GM03348 (cell line): ENCODE measurements around the gene GNPTG.
A peak's percentile ranks its signal among the peaks of the same experiment; 100 is the strongest.
"Not testable (repeated sequence)": the region's sequence is repeated elsewhere in the genome, so short reads cannot be mapped to it uniquely, and the experiment has no call there.

Source experiments
- DNase-seq: peaks from one replicate; pipeline ENCODE4 v3.0.0; 2012; ENCODE audit warnings: low spot score

The GNPTG gene

GRCh38 chr16:1319041-1319440 lies 32.7 kb upstream of the GNPTG start:
- DNase-seq = no peak

- no peak for DNase-seq
These were observed 31.6 kb upstream of the GNPTG start for GRCh38 chr16:1320097-1320496.

GRCh38 chr16:1320658-1321240 lies 31.0 kb upstream of the GNPTG start:
- DNase-seq = no peak

DNA sequence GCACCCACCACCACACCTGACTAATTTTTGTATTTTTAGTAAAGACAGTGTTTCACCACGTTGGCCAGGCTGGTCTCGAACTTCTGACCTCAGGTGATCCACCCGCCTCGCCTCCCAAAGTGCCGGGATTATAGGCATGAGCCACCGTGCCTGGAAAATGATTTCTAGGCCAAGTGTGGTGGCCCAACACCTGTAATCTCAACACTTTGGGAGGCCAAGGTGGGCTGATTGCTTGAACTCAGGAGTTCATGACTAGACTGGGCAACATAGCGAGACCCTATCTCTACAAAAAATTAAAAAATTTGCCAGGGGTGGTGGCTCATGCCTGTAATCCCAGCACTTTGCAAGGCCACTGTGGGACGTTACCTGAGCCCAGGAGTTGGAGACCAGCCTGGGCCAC lies 29.3 kb upstream of the GNPTG start:
- no peak for DNase-seq

GRCh38 chr16:1323296-1324239 lies 28.2 kb upstream of the GNPTG start:
- DNase-seq = no peak

- no peak for DNase-seq
These were observed 27.4 kb upstream of the GNPTG start for GRCh38 chr16:1324286-1324826.

- DNase-seq = no peak
These were observed 26.5 kb upstream of the GNPTG start for GRCh38 chr16:1325261-1325660.

DNA sequence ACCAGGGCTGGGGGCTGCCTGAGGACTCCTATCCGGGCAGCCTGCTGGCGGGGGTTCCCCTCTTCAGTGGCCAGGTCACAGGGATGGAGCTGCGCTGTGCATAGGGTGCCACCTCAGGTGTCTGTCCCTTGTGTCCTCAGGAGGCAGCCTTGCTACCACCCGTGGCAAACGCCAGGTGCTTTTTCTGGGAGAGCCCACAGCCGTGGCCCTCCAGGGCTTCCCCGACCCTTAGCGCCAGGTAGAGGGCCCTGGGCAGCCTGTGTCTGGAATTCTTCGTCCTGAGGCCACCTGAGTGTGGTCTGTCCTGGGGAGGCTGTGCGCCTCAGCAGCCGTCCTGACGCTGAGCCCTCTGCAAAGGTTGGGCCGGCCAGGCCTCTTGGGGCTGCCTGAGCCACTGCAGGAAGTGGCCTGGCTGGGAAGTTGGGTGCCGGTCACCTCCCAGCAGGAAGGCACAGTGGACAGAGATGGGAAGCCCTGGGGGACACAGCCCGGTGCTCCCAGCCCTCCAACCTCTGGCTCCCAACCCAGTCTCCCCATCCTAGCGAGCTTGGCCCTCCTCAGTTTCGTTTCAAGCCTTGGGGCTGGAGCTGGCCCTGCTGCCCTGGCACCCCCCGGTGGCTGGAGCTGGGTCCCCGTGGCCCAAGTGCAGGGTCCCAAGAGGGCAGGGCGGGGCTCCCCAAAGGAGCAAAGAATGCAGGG lies 25.9 kb upstream of the GNPTG start:
- DNase-seq = no peak

DNA sequence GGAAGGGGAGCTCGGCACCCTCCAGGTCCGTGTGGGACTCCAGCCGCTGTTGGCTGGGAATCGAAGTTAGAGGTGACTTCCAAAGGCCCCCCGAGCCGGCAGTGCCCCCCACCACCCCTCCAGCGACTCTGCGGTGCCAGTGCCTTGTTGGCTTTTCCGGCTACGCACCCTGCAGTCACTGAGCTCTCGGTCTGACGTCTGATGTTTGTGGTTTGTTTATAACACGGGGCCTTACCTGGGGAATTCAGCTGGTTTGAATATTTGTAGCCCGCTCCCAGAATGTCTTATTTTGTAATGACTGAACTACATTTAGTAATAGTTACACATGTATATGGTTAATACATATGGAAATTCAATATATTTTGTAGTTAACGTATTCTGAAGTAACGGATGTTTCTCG lies 25.3 kb upstream of the GNPTG start:
- DNase-seq = no peak

GRCh38 chr16:1326946-1327618 lies 24.6 kb upstream of the GNPTG start:
- no peak for DNase-seq

DNA sequence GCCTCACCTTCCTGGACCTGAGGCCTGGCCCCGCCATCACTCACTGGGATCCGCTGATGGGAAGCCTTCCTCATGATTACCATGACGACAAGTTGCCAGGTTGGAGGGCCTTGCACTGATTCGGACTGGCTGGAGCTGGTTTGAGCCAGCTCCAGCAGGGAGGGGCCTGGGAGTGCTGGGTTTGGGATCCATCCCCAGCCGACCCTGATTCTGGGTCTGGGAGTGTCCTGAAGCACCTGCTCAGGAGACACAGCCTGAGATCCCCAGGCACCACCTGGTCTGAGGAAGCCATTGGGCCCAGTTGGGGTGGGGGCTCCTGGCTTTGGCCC lies 24.1 kb upstream of the GNPTG start:
- no peak for DNase-seq

- not testable (repeated sequence) for DNase-seq
These were observed 23.6 kb upstream of the GNPTG start for GRCh38 chr16:1328136-1328535.

DNA sequence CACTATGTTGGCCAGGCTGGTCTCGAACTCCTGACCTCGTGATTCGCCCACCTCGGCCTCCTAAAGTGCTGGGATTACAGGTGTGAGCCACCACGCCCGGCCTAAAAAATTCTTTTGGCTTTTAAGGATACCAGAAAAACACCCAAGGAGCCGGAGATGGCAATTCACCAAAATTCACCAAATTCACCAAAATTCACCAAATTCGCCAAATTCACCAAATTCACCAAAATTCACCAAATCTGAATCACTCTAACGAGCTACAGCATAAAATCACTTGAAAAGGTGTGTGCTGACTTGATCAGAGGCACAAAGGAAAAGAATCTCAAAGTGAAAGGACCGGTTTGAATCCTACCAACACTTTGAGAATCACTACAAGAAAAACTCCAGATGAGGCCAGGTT lies 22.8 kb upstream of the GNPTG start:
- not testable (repeated sequence) for DNase-seq

GRCh38 chr16:1330260-1330914 lies 21.3 kb upstream of the GNPTG start:
- no peak for DNase-seq

GRCh38 chr16:1330931-1331711 lies 20.6 kb upstream of the GNPTG start:
- no peak for DNase-seq

DNA sequence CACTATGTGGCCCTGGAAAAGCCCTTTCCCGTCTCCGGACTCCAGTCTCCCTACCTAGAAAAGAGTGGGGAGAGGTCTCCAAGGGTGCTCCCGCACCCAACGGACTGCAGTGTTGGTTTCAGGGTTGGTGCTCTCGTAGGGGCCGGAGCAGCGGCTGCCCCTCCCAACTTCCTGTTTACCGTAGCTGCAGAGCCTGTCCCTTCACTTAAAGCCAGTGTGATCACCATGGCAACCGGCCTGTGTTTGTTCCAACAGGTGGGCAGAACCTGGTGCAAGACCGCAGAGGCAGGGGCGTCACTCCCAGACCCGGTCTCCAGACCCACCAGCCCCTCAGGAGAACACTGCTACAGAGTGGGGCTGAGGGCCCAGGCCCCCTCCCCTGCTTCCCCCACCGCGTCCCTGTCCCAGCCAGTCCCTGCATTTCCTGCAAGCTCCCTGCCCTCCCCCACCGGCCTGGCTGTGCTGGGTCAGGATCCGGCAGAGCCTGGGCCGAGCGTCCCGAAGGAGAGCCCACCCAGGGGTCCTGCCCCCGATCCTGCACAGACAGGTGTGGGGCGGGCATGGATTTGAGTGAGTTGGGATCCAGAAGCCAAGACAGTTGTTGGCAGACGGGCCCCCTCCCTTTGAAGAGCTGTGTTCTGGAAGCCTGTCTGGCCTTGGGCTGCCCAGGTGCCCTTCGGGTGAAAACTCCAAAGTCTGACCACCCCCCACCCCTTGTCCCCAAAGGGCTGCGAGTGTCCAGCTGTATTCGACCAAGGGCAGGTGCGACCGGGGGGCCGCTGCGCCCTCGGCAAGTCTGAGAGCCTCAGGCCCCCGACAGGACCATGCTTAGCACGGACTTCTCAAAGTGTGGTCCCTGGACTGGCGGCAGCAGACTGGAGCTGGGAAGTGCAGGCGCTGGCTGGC lies 19.8 kb upstream of the GNPTG start:
- DNase-seq = peak; percentile 43

DNA sequence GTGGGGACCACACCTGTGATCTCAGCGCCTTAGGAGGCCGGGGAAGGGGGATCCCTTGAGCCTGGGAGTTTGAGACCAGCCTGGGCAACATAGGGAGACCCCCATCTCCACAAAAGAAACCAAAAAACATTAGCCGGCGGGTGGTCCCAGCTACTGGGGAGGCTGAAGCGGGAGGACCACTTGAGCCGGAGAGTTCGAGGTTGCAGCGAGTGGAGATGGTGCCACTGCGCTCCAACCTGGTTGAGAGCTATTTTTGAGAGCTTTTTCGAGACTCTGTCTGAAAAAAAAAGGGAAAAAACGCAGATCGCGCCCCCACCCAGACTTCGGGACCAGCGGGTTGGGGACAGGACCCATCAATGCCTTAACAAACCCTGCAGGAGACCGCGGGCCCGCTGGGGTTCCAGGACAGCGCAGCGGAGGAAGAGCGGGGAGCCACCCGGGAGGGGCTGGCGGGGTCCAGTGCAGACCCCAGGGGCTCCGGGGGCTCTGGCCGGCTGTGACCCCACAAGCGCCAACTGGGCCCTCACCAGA lies 19.0 kb upstream of the GNPTG start:
- DNase-seq = no peak

DNA sequence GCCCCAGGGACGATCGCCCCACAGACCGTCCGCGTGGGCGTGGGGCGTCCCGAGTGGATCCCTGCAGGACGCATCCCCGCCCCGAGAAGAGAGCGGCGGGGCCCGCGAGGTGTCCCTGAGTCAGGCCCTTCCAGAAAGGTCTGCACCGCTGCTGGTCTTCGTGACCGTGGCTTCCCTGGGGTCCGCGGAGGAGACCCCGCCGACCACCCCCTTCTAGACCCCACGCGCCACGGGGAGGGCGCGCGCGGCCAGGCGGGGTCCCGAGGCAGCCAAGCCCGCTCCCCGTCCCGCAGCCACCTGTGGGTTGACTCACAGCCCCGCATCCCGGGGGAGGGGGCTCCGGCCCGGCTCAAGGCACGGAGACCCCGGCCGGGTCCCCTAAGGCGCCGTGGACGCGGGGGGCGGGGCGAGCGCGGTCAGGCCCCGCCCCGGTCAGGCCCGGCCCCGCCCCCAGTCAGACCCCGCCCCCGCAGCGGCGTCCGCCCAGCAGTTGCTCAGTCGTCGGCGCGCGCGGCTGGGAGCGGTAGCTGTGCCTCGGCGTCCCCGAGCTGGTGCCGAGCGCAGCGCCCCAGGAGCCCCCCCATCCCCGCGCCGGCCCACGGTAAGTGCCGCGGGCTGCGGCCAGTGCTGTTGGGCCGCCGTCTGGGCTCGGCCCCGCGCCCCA lies 18.4 kb upstream of the GNPTG start, which contains the start of gene BAIAP3:
Gene BAIAP3 (plus strand): TSS at position 497 of the 664 bp plus-strand sequence. CDS start 4,905 bp downstream, outside the sequence.
- peak; percentile 86 for DNase-seq
